ENCODE results near the gene CA5B.
"Not testable (repeated sequence)": the region's sequence is repeated elsewhere in the genome, so short reads cannot be mapped to it uniquely, and the experiment has no call there.

Gene CA5B

GRCh38 chrX:15748841-15749240, 10.8 kb downstream of the CA5B start:
- DNase-seq (ENCODE audit: low read depth in 2 of 2): no peak

- no peak for DNase-seq (ENCODE audit: low read depth in 2 of 2)
Observed at GRCh38 chrX:15749642-15750610, 11.9 kb downstream of the CA5B start.

- DNase-seq (ENCODE audit: low read depth in 2 of 2): no peak
Observed at GRCh38 chrX:15750611-15751154, 12.6 kb downstream of the CA5B start.

GRCh38 chrX:15751155-15751819, 13.2 kb downstream of the CA5B start:
- DNase-seq (ENCODE audit: low read depth in 2 of 2): no peak

GRCh38 chrX:15755091-15755490, 17.0 kb downstream of the CA5B start:
- DNase-seq (ENCODE audit: low read depth in 2 of 2): no peak

- no peak for DNase-seq (ENCODE audit: low read depth in 2 of 2)
Observed at GRCh38 chrX:15758140-15758539, 20.1 kb downstream of the CA5B start.

- DNase-seq (ENCODE audit: low read depth in 2 of 2): not testable (repeated sequence)
Observed at GRCh38 chrX:15759886-15760285, 21.8 kb downstream of the CA5B start.

- no peak for DNase-seq (ENCODE audit: low read depth in 2 of 2)
Observed at GRCh38 chrX:15761564-15762191, 23.6 kb downstream of the CA5B start.

- no peak for DNase-seq (ENCODE audit: low read depth in 2 of 2)
Observed at GRCh38 chrX:15769300-15769954, 31.4 kb downstream of the CA5B start.

- no peak for DNase-seq (ENCODE audit: low read depth in 2 of 2)
Observed at GRCh38 chrX:15781961-15782699, 44.1 kb downstream of the CA5B start.

GRCh38 chrX:15785176-15785750, 47.2 kb downstream of the CA5B start:
- DNase-seq (ENCODE audit: low read depth in 2 of 2): no peak

GRCh38 chrX:15786915-15787314, 48.8 kb downstream of the CA5B start:
- DNase-seq (ENCODE audit: low read depth in 2 of 2): no peak

- peak; percentile 70 to 87 for DNase-seq (ENCODE audit: low read depth in 2 of 2)
Observed at GRCh38 chrX:15789979-15790768, 52.1 kb downstream of the CA5B start, which contains the start of gene ZRSR2. ZRSR2 (plus strand) TSS chrX:15790484; CDS start chrX:15790496, 12 bp downstream.

GRCh38 chrX:15790769-15791290, 52.8 kb downstream of the CA5B start:
- DNase-seq (ENCODE audit: low read depth in 2 of 2): no peak

- no peak for DNase-seq (ENCODE audit: low read depth in 2 of 2)
Observed at GRCh38 chrX:15797707-15798106, 59.6 kb downstream of the CA5B start.

GRCh38 chrX:15804563-15804962, 66.5 kb downstream of the CA5B start:
- no peak for DNase-seq (ENCODE audit: low read depth in 2 of 2)

GRCh38 chrX:15808254-15808653, 70.2 kb downstream of the CA5B start:
- DNase-seq (ENCODE audit: low read depth in 2 of 2): no peak

- no peak for DNase-seq (ENCODE audit: low read depth in 2 of 2)
Observed at GRCh38 chrX:15812192-15812938, 74.3 kb downstream of the CA5B start.

- no peak for DNase-seq (ENCODE audit: low read depth in 2 of 2)
Observed at GRCh38 chrX:15813416-15813815, 75.3 kb downstream of the CA5B start.
